Measurements from ENCODE around the gene TBC1D14. TPM values are rescaled to one million over a fixed set of nuclear protein-coding genes. Genes with fewer than 3 reads are reported as not detected.

The TBC1D14 gene
- total and polyA plus RNA-seq, 3 donors from 2014 or later: 78.0 to 98.8 (median 87.6) TPM

GRCh38 chr4:6939761-6940743, 30.4 kb downstream of the TBC1D14 start:
- TF ChIP-seq POLR2A (IDR thresholded peaks at IDR 0.05): no peak
- TF ChIP-seq CTCF (IDR thresholded peaks at IDR 0.05): no peak
- 77 to 83% methylated on average over 22 to 24 of the region's 24 CpGs for WGBS, 2 donors
- no peaks in the 10 kb centered on the region for H3K27me3 ChIP-seq
- no peak for DNase-seq
- intact Hi-C loops (cut with DNase I; ENCODE audit: low total_unique reads): no loop called here
- H3K4me3 ChIP-seq: no peak overlapping the region
- H3K4me1 ChIP-seq: no peaks in the 10 kb centered on the region
- H3K9me3 ChIP-seq: no peaks in the 10 kb centered on the region
- H3K27ac ChIP-seq: no peak overlapping the region
- H3K36me3 ChIP-seq (ENCODE audit: low read depth, missing control alignments): no peaks in the 10 kb centered on the region

GRCh38 chr4:6940744-6941137, 31.1 kb downstream of the TBC1D14 start:
- no peak for TF ChIP-seq CTCF (IDR thresholded peaks at IDR 0.05)
- no peak for TF ChIP-seq POLR2A (IDR thresholded peaks at IDR 0.05)
- no peak for DNase-seq
- Histone ChIP-seq H3K4me3 (no peak overlapping the region), H3K4me1 (no peaks in the 10 kb centered on the region), H3K27ac (no peak overlapping the region), H3K9me3 (no peaks in the 10 kb centered on the region), H3K27me3 (no peaks in the 10 kb centered on the region), H3K36me3 (ENCODE audit: low read depth, missing control alignments) (no peaks in the 10 kb centered on the region)
- 93 to 95% methylated on average over 10 to 11 of the region's 11 CpGs for WGBS, 2 donors
- intact Hi-C loops (cut with DNase I; ENCODE audit: low total_unique reads): no loop called here

GRCh38 chr4:6941796-6942195, 32.2 kb downstream of the TBC1D14 start:
- intact Hi-C loops (cut with DNase I; ENCODE audit: low total_unique reads): no loop called here
- Histone ChIP-seq H3K36me3 (ENCODE audit: low read depth, missing control alignments) (no peaks in the 10 kb centered on the region), H3K4me1 (no peaks in the 10 kb centered on the region), H3K27me3 (no peaks in the 10 kb centered on the region), H3K27ac (no peak overlapping the region), H3K4me3 (no peak overlapping the region), H3K9me3 (no peaks in the 10 kb centered on the region)
- WGBS, 2 donors: 69 to 72% methylated on average over 4 of the region's 4 CpGs
- no peak for DNase-seq
- TF ChIP-seq CTCF (IDR thresholded peaks at IDR 0.05) (no peak), POLR2A (IDR thresholded peaks at IDR 0.05) (no peak)

GRCh38 chr4:6942238-6942800, 32.7 kb downstream of the TBC1D14 start:
- no peaks in the 10 kb centered on the region for H3K9me3 ChIP-seq
- no peak for DNase-seq
- H3K4me3 ChIP-seq: no peak overlapping the region
- intact Hi-C loops (cut with DNase I; ENCODE audit: low total_unique reads): no loop called here
- H3K4me1 ChIP-seq: no peaks in the 10 kb centered on the region
- H3K36me3 ChIP-seq (ENCODE audit: low read depth, missing control alignments): no peaks in the 10 kb centered on the region
- TF ChIP-seq POLR2A (IDR thresholded peaks at IDR 0.05): no peak
- TF ChIP-seq CTCF (IDR thresholded peaks at IDR 0.05): no peak
- no peaks in the 10 kb centered on the region for H3K27me3 ChIP-seq
- H3K27ac ChIP-seq: peak overlapping the region in 1 of 2 donors; percentile 5
- 47 to 59% methylated on average over 7 of the region's 7 CpGs for WGBS, 2 donors

Measured in testis (tissue), 3 donors.